Peyer's patch (tissue), 4 donors: ENCODE results near the gene RBBP4. TPM values are rescaled to one million over a fixed set of nuclear protein-coding genes. Genes with fewer than 3 reads are reported as not detected.

ENCODE experiments used
- DNase-seq, 3 donors: peaks; one replicate each; pipeline ENCODE4 v3.0.0-alpha.2; 2017 to 2019
- H3K27ac ChIP-seq, 4 donors: fragments of 200-600 bp; sonication (generic); one replicate each; pipeline ENCODE4 v1.5.1; 2016 to 2019
- H3K27me3 ChIP-seq, 2 donors: fragments of 200-600 bp; sonication (generic); one replicate each; pipeline ENCODE4 v1.5.1; 2019
- H3K36me3 ChIP-seq, 3 donors: fragments of 200-600 bp; sonication (generic); one replicate each; pipeline ENCODE4 v1.5.1; 2016 to 2019
- H3K4me1 ChIP-seq, 4 donors: fragments of 200-600 bp; sonication (generic); one replicate each; pipeline ENCODE4 v1.5.1; 2016 to 2019
- H3K4me3 ChIP-seq, 4 donors: fragments of 200-600 bp; sonication (generic); 1 replicate in 3 of 4; 2 replicates in 1 of 4; pipeline ENCODE4 v1.5.1; 2016 to 2019; ENCODE audit warnings: mild to moderate bottlenecking in 1 of 4
- H3K9me3 ChIP-seq, 4 donors: fragments of 200-600 bp; sonication (generic); one replicate each; pipeline ENCODE4 v1.5.1; 2016 to 2019; ENCODE audit warnings: mild to moderate bottlenecking in 1 of 4
- POLR2A ChIP-seq, 2 donors: fragments of 450-650 bp; IDR thresholded peaks; one replicate each; pipeline ENCODE4 v1.5.1; 2017; ENCODE audit warnings: antibody characterized with exemption in 2 of 2, mild to moderate bottlenecking in 2 of 2, moderate library complexity in 2 of 2
- total RNA-seq, 4 donors: library from RNA; depleted of rRNA; stranded (reverse); fragments of >200 nt; gene quantifications; one replicate each; pipeline ENCODE4 v1.1.0, GENCODE V29; 2016
- TF ChIP-seq, protein P1 (sequence below), 6 experiments: fragments of 450-650 bp in 4 of 6; fragments of 200-600 bp in 2 of 6; sonication (generic) in 1 of 6; IDR thresholded peaks; one replicate each; pipeline ENCODE4 v1.5.1; 2017 to 2019; ENCODE audit warnings: antibody characterized with exemption in 6 of 6, mild to moderate bottlenecking in 3 of 6, moderate library complexity in 1 of 6

Gene RBBP4
- 100 to 1,000 TPM in 3 of 4 donors, 10 to 100 TPM in 1; 72.1 to 172 (median 109) TPM for total RNA-seq

DNA sequence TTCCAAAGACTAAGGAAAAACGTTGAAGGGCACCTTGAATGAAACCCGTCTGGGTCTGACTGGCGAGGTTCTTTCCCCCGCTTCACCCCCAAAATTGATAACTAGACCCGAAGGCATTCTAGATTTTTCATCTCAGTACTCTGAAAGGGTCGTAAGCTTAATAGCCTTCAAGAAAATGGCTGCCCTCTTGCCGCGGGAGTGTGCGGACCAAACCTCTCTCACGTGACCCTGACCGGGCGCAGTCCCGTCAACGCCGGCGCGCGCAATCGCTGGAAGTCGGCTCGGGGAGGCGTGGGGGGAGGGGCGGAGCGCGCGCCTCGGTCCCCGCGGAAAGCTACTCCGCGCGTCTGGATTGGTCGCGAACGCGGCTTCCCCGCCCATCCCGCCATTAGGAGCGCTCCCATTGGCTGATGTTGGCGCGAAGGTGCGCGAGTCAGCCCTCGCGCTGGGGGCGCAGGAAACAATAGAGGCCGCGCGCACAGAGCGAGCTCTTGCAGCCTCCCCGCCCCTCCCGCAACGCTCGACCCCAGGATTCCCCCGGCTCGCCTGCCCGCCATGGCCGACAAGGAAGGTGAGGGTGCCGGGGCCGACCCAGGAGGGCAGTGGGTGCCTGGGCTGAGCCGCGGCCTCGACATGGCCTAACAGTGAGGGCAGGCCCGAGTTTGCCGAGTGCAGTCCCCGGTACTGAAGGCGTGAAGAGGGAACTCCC lies at the start of gene RBBP4:
Gene RBBP4, plus strand, starts transcription at position 457 of the 709 bp plus-strand sequence. Its CDS starts 99 bp downstream, at position 556.
- Histone ChIP-seq H3K9me3 (no peaks in the 10 kb centered on the region), H3K4me1 (peaks cover 0 to 59% (median 14%) of the 10 kb centered on the region in 4 donors), H3K4me3 (peak within 1 kb of the TSS; percentile 72 to 86 (median 82)), H3K27ac (peak within 1 kb of the TSS; percentile 94 to 99 (median 97)), H3K36me3 (peaks cover 0 to 31% (median 0%) of the 10 kb centered on the region in 3 donors), H3K27me3 (no peaks in the 10 kb centered on the region)
- peak; percentile 95 to 99 (median 99) for DNase-seq
- TF ChIP-seq, protein P1, sequence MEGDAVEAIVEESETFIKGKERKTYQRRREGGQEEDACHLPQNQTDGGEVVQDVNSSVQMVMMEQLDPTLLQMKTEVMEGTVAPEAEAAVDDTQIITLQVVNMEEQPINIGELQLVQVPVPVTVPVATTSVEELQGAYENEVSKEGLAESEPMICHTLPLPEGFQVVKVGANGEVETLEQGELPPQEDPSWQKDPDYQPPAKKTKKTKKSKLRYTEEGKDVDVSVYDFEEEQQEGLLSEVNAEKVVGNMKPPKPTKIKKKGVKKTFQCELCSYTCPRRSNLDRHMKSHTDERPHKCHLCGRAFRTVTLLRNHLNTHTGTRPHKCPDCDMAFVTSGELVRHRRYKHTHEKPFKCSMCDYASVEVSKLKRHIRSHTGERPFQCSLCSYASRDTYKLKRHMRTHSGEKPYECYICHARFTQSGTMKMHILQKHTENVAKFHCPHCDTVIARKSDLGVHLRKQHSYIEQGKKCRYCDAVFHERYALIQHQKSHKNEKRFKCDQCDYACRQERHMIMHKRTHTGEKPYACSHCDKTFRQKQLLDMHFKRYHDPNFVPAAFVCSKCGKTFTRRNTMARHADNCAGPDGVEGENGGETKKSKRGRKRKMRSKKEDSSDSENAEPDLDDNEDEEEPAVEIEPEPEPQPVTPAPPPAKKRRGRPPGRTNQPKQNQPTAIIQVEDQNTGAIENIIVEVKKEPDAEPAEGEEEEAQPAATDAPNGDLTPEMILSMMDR (IDR thresholded peaks at IDR 0.05): peak in 1 of 6 experiments; percentile 14
- TF ChIP-seq POLR2A (IDR thresholded peaks at IDR 0.05): peak; percentile 75 to 79

DNA sequence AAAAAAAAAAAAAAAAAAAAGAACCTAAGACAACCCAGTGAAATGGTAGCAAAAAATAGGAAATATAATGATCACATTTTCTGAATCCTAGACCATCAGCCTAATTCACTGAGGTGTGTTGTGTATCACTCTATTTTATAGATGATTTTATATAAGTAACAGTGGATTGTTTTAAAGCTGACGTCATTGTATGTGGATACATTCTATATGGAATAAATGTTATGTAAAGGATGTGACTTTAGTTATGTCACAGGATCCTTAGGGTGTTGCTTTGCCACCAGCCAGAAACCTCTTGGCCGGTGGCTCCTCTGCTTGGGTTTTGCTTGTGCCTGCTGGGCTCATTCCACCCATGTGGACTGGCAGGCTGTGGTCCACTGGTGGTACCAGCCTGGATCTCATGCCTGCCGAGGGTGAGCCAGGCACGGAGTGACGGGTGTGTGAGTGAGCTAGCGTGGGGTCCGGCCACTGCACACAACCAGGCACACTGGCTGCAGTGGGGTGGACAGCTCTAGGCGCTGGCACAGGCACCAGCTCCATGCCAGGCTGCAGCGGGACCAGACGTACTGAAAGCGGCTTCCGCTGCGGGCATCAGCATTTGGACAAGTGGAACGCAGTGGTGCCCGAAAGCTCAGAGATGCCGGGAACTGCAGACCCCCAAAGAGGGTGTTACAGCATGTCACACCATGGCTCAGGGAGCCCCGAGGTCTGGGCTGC lies 45.1 kb upstream of the RBBP4 start:
- no peak for TF ChIP-seq POLR2A (IDR thresholded peaks at IDR 0.05)
- TF ChIP-seq, protein P1 (IDR thresholded peaks at IDR 0.05): no peak
- H3K27ac ChIP-seq: no peak overlapping the region
- no peaks in the 10 kb centered on the region for H3K9me3 ChIP-seq
- DNase-seq: no peak
- H3K4me3 ChIP-seq: no peak overlapping the region
- H3K4me1 ChIP-seq: no peaks in the 10 kb centered on the region
- H3K27me3 ChIP-seq: no peaks in the 10 kb centered on the region
- H3K36me3 ChIP-seq: no peaks in the 10 kb centered on the region

DNA sequence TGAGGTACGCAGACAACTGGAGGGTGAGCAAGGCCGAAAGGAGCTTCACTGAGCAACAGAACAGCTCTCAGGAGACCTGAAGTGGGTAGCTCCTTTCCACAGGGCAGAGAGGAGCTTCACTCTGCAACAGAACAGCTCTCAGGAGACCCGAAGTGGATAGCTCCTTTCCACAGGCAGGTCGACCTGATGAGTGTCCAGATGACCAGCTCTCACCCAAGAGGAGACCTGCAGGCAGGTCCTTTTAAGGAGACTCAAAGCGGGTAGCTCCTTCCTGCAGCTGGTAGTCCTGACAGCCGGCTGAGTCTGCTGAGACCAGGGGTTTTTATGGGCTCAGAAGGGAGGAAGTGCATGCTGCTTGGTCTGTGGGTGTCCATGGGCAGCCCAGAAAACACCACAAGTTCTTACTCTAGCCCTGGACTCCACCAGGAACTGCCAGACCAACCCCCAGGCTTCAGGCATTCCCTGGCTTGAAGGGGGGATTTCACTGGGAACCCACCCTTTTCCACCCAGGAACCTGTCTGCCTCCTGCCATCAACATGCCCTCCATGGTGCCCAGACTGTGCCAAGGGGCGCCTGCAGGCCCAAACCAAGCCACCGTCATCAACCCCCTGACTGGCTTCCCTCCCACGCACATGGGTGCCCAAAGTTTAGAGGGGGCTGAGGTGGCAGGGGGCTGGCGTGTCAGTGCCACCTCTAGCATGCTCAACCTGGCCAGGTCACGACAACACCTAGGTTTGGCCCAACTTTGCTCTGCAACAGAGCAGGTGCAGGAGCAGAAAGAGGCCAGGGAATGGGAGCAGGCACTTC lies 44.2 kb upstream of the RBBP4 start:
- DNase-seq: no peak
- H3K27ac ChIP-seq: no peak overlapping the region

DNA sequence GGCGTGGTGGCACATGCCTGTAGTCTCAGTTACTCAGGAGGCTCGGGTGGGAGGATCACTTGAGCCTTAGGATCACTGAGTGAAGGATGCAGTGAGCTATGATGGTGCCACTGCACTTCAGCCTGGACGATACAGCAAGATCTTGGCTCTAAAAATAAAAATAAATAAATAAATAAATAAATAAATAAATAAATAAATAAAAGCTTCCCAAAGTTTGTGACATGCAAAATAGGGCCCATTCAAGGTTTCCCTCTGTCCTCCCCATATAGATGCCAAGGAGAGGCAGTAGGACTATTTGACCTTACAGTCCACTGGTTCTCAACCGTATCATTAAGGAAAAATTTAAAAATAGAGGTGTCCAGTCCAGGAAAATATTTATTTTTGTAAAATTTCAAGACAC lies 41.8 kb upstream of the RBBP4 start:
- DNase-seq: no peak
- H3K4me3 ChIP-seq: no peak overlapping the region

More for the DNA sequence above, 44.2 kb upstream of the RBBP4 start:
- TF ChIP-seq, protein P1 (IDR thresholded peaks at IDR 0.05): no peak
- no peak for TF ChIP-seq POLR2A (IDR thresholded peaks at IDR 0.05)
- H3K9me3 ChIP-seq: no peaks in the 10 kb centered on the region
- no peaks in the 10 kb centered on the region for H3K27me3 ChIP-seq
- no peaks in the 10 kb centered on the region for H3K36me3 ChIP-seq
- no peak overlapping the region for H3K4me3 ChIP-seq
- no peaks in the 10 kb centered on the region for H3K4me1 ChIP-seq

DNA sequence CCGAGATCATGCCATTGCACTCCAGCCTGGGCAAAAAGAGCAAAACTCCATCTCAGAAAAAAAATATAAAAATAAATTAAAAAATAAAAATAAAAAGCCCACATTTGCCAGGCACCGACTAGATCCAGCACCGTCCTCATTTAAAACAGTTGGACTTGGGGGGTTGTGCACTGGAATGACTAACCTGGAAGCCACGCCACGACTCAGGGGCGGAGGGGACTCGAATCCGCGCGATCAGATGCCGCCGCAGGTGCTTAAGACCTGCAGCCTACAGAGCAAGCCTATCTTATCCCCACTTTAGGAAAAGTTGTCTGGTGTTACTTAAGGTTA lies 39.2 kb upstream of the RBBP4 start:
- DNase-seq: no peak
- Histone ChIP-seq H3K27ac (no peak overlapping the region), H3K4me1 (peaks cover 0 to 6% (median 0%) of the 10 kb centered on the region in 4 donors), H3K27me3 (no peaks in the 10 kb centered on the region), H3K36me3 (no peaks in the 10 kb centered on the region), H3K4me3 (peak overlapping the region; percentile 38 to 55 (median 42)), H3K9me3 (no peaks in the 10 kb centered on the region)
- no peak for TF ChIP-seq POLR2A (IDR thresholded peaks at IDR 0.05)
- TF ChIP-seq, protein P1 (IDR thresholded peaks at IDR 0.05): no peak

More for the DNA sequence above, 41.8 kb upstream of the RBBP4 start:
- H3K9me3 ChIP-seq: no peaks in the 10 kb centered on the region
- TF ChIP-seq, protein P1 (IDR thresholded peaks at IDR 0.05): no peak
- TF ChIP-seq POLR2A (IDR thresholded peaks at IDR 0.05): no peak
- H3K36me3 ChIP-seq: no peaks in the 10 kb centered on the region
- no peaks in the 10 kb centered on the region for H3K27me3 ChIP-seq
- no peak overlapping the region for H3K27ac ChIP-seq
- peaks cover 0 to 6% (median 0%) of the 10 kb centered on the region in 4 donors for H3K4me1 ChIP-seq
